HG03378 (cell line): Measurements from ENCODE around the gene FRMPD2.
"Not testable (repeated sequence)": the region's sequence is repeated elsewhere in the genome, so short reads cannot be mapped to it uniquely, and the experiment has no call there.

Experiments
- ATAC-seq: cut with Tn5 transposase; IDR thresholded peaks from one replicate; pipeline ENCODE4 v1.9.1; 2021; ENCODE audit warnings: mild to moderate bottlenecking, moderate library complexity; ENCODE audit not compliant: unreplicated experiment

FRMPD2 gene

GRCh38 chr10:48140949-48141348, 133.5 kb downstream of the FRMPD2 start:
- not testable (repeated sequence) for ATAC-seq

- not testable (repeated sequence) for ATAC-seq
Measured at GRCh38 chr10:48139953-48140850, 134.3 kb downstream of the FRMPD2 start.

- ATAC-seq = not testable (repeated sequence)
Measured at GRCh38 chr10:48128954-48129353, 145.5 kb downstream of the FRMPD2 start.

GRCh38 chr10:48126251-48126650, 148.2 kb downstream of the FRMPD2 start:
- ATAC-seq = not testable (repeated sequence)

GRCh38 chr10:48125631-48126030, 148.9 kb downstream of the FRMPD2 start:
- not testable (repeated sequence) for ATAC-seq

DNA sequence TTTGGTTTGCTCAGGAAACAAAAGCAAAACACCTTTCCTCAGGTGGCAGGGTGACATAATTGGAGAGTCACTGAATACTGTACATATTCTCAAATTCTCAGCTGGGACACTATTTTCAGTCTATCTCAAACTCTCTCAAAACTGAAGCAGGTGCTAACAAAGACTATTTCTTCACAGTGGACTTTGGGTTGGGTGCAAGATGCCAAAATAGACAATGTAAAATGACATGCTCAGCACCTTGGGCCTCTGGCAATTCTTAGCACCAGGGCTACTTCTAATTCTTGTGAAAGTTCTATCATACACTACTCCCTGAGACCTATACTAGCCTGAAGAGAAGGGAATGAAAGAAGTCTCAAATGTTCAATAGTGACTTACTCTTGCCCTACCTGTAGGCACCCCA, 151.9 kb downstream of the FRMPD2 start:
- not testable (repeated sequence) for ATAC-seq

- not testable (repeated sequence) for ATAC-seq
Measured at GRCh38 chr10:48110277-48110676, 164.2 kb downstream of the FRMPD2 start.
